Measurements from ENCODE around the gene DELE1.

DNA sequence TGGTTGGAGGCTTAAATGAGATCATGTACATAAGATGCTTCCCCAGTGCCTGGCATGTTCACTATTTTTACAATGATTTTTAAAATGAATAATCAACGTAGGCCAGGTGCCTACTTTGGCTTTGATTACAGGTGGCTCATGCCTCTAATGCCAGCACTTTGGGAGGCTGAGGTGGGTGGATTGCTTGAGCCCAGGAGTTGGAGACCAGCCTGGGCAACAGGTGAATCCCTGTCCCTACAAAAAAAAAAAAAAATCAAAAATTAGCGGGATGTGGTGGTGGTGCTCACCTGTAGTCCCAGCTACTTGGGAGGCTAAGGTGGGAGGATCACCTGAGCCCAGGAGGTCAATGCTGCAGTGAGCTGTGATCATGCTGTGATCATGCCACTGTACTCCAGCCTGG is 25.1 kb downstream of the DELE1 start:
- TF ChIP-seq POLR2AphosphoS5 (IDR thresholded peaks at IDR 0.05), result no peak
- TF ChIP-seq, protein P1, sequence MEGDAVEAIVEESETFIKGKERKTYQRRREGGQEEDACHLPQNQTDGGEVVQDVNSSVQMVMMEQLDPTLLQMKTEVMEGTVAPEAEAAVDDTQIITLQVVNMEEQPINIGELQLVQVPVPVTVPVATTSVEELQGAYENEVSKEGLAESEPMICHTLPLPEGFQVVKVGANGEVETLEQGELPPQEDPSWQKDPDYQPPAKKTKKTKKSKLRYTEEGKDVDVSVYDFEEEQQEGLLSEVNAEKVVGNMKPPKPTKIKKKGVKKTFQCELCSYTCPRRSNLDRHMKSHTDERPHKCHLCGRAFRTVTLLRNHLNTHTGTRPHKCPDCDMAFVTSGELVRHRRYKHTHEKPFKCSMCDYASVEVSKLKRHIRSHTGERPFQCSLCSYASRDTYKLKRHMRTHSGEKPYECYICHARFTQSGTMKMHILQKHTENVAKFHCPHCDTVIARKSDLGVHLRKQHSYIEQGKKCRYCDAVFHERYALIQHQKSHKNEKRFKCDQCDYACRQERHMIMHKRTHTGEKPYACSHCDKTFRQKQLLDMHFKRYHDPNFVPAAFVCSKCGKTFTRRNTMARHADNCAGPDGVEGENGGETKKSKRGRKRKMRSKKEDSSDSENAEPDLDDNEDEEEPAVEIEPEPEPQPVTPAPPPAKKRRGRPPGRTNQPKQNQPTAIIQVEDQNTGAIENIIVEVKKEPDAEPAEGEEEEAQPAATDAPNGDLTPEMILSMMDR (IDR thresholded peaks at IDR 0.05), result no peak
- no peak for TF ChIP-seq EP300 (IDR thresholded peaks at IDR 0.05)
- no peak for TF ChIP-seq POLR2A (IDR thresholded peaks at IDR 0.05)

All from suprapubic skin (tissue), 4 donors.